Ammon's horn (tissue), 1 donor: Measurements from ENCODE around the gene DPEP3.
A peak's percentile ranks its signal among the peaks of the same experiment; 100 is the strongest.
"Not testable (repeated sequence)": the region's sequence is repeated elsewhere in the genome, so short reads cannot be mapped to it uniquely, and the experiment has no call there.

Experiments used
- DNase-seq: peaks from one replicate; pipeline ENCODE4 v3.0.0-alpha.2; 2016; ENCODE audit warnings: low spot score

The DPEP3 gene

DNA sequence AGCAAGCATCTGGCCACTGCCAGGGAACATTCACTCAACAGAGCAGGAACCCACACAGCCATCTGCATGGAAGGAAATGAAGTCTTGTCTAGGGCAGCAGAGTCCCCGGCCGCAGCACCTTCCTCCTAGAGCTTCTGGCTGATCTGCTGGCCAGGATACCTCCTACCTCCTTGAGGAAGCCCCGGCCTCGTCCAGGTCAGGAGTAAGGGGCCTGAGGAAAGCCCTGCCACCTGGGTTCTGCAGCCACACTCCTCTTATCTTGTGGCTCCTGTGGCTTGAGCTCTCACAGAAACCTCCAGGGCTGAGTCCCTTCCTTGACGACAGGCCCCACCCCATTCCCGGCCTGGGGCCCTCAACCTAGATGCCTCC, 13.7 kb upstream of the DPEP3 start:
- DNase-seq = not testable (repeated sequence)

DNA sequence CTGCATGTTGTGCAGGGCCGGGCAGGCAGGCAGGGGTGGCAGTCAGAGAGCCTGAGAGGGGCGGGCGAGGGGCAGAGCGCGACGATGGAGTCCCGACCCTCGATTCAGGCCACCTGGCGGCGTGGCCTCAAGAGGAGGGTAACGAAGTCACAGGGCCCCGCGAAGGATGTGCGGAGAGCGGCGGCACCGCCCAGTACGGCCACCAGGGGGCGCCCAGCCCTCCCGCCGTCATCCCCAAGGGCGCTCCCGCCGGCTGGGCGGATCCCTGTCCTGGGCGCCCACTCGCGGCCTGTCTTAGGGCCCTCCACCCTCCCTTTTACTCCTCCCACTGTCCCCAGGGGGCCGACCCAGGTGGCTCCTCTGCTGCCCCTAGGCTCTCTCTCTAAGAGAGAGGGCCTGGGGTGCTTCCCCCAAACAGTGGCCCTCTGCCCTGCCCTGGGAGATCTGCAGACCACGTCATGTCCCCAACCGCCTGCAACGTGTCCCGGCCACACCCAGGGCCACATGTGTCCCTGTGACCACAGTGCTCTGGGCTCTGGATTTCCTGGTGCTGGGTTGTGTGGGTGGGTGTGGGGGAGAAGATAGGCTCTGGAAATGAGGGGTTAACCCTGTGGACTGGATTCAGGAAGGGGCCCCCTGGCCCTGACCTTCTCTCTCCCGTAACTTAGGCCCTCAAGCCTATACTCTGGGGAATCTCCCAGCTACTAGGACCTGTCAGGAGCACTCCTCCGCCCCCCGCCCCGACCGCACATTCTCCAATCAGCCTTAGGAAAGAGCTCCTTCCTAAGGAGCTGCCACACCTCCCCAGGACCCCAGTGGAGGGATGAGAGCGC, 13.1 kb upstream of the DPEP3 start:
- DNase-seq = peak; percentile 66

GRCh38 chr16:67992661-67993206, 12.4 kb upstream of the DPEP3 start:
- DNase-seq = no peak

- no peak for DNase-seq
Measured at GRCh38 chr16:67990018-67990386, 9.7 kb upstream of the DPEP3 start.

GRCh38 chr16:67989322-67990017, 9.2 kb upstream of the DPEP3 start:
- DNase-seq = no peak

GRCh38 chr16:67988675-67989074, 8.4 kb upstream of the DPEP3 start:
- no peak for DNase-seq

- DNase-seq = peak; percentile 49
Measured at GRCh38 chr16:67987460-67988160, 7.3 kb upstream of the DPEP3 start.

DNA sequence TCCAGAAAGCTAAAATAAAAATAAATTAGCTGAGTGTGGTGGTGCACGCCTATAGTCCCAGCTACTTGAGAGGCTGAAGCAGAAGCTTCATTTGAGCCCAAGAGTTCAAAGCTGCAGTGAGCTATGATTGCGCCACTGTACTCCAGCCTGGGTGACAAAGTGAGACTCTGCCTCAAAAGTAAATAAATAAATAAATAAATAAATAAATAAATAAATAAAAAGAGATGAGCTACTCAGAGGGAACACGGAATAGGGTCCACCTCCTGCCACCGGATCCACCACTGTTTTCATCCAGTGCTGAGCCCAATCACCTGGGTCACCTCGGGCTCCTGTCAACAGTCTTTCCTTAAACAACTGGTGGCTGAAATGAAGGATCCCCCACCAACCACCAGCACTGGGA, 6.7 kb upstream of the DPEP3 start:
- DNase-seq = no peak

DNA sequence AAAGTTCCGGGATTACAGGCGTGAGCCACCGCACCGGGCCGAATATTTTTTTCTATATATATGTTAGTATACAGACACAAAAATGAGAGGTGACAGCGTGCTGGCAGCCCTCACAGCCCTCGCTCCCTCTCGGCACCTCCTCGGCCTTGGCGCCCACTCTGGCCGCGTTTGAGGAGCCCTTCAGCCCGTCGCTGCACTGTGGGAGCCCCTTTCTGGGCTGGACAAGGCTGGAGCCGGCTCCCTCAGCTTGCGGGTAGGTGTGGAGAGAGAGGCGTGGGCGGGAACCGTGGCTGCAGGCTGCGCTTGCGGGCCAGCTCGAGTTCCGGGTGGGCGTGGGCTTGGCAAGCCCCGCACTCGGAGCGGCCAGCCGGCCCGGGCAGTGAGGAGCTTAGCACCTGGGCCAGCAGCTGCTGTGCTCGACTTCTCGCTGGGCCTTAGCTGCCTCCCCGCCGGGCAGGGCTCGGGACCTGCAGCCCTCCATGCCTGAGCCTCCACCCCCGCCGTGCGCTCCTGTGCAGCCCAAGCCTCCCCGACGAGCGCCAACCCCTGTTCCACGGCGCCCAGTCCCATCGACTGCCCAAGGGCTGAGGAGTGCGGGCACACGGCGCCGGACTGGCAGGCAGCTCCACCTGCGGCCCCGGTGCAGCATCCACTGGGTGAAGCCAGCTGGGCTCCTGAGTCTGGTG, 1.9 kb upstream of the DPEP3 start:
- no peak for DNase-seq

DNA sequence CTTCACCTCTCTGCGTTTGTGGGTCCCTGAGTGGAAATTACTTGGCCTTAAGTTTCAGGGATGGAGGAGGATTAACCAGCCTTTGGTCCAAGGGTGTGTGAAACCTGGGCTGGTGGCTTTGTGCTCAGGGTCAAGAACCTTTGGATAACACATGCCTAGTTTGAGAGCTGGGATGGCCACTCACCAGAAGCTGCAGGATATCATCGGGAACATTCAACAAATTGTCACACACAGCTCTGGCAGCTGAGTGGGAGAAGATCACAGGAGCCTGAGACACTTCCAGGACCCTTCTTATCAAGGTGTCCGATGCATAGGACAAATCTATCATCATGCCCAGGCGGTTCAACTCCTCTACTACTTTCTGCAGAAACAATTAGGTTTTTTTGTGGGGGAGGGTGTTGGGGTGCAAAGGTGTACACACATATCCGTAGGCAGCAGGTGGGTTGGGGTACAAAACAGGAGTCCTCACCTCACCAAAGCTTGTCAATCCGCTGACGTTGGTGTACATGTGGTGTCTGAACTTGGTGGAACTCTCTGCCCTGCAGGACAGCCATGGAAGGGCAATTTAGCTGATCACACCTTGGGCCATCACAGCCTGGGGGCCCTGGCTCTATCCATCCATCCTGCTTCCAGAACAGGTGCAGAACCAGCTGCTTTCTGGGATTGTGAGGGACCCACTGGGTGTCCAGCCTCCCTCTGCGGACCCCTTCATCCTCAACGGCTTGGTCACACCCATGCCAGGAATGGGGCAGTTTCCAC, 2.7 kb downstream of the DPEP3 start:
- no peak for DNase-seq

GRCh38 chr16:67977005-67977404, 3.3 kb downstream of the DPEP3 start:
- no peak for DNase-seq

GRCh38 chr16:67976205-67976604, 4.1 kb downstream of the DPEP3 start:
- no peak for DNase-seq

GRCh38 chr16:67975321-67976105, 4.8 kb downstream of the DPEP3 start:
- DNase-seq = no peak

GRCh38 chr16:67972285-67972684, 8.0 kb downstream of the DPEP3 start:
- not testable (repeated sequence) for DNase-seq

DNA sequence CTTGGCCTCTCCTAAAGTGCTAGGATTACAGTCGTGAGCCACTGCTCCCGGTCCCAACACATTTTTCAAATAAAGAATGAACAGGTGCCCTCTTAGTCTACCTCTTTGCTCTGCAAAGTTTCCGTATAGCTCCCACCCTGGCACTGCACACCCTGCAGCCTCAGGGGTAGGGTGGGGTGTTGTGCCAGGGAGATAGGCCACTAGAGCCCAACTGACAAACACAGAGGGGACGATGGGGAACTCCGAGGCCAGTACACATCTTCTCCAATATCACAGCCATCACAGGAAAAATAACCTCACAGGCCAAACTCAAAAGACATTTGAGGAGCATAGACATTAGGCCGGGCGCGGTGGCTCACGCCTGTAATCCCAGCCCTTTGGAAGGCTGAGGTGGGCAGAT, 9.2 kb downstream of the DPEP3 start:
- no peak for DNase-seq

GRCh38 chr16:67969254-67970039, 10.9 kb downstream of the DPEP3 start:
- no peak for DNase-seq

GRCh38 chr16:67968400-67969253, 11.7 kb downstream of the DPEP3 start, which contains the start of gene SLC12A4:
Gene SLC12A4 (minus strand): TSS chr16:67968637. CDS start chr16:67968553, 84 bp downstream.
- peak; percentile 58 for DNase-seq

- DNase-seq = no peak
Measured at GRCh38 chr16:67967958-67968399, 12.3 kb downstream of the DPEP3 start.
